Heart right ventricle (tissue), 16 donors: ENCODE measurements around the gene HMGN5. TPM values are rescaled to one million over a fixed set of nuclear protein-coding genes. Genes with fewer than 3 reads are reported as not detected.

ENCODE experiments used
- ATAC-seq, 8 donors: fragments of 200-7000 bp; cut with Tn5 transposase; one replicate each; pipeline ENCODE4 v1.9.1; 2020; ENCODE audit warnings: mild to moderate bottlenecking in 8 of 8, moderate library complexity in 8 of 8, moderate number of reproducible peaks in 1 of 8
- DNase-seq, 2 donors: peaks; one replicate each; pipeline ENCODE4 v3.0.0-alpha.2; 2020
- H3K27ac ChIP-seq, 10 donors: fragments of 200-600 bp; sonication (generic) in 2 of 10; one replicate each; pipeline versions ENCODE4 v1.5.0 to v1.8.0; 2020 to 2022; ENCODE audit warnings: mild to moderate bottlenecking in 3 of 10
- H3K27me3 ChIP-seq, 7 donors: fragments of 200-600 bp; one replicate each; pipeline ENCODE4 v1.8.0; 2021 to 2022; ENCODE audit warnings: mild to moderate bottlenecking in 2 of 7
- H3K36me3 ChIP-seq, 9 donors: fragments of 200-600 bp; sonication (generic) in 1 of 9; one replicate each; pipeline versions ENCODE4 v1.5.0 to v1.8.0; 2020 to 2022; ENCODE audit warnings: mild to moderate bottlenecking in 2 of 9
- H3K4me1 ChIP-seq, 9 donors: fragments of 200-600 bp; sonication (generic) in 1 of 9; one replicate each; pipeline versions ENCODE4 v1.5.0 to v1.8.0; 2020 to 2022; ENCODE audit warnings: mild to moderate bottlenecking in 4 of 9
- H3K4me3 ChIP-seq, 10 donors: fragments of 200-600 bp; sonication (generic) in 2 of 10; one replicate each; pipeline versions ENCODE4 v1.5.0 to v1.8.0; 2020 to 2022; ENCODE audit warnings: mild to moderate bottlenecking in 7 of 10, moderate library complexity in 2 of 10
- H3K9me3 ChIP-seq, 11 donors: fragments of 200-600 bp in 10 of 11; sonication (generic) in 2 of 11; one replicate each; pipeline versions ENCODE4 v1.5.0 to v1.8.0; 2013 to 2022; ENCODE audit warnings: mild to moderate bottlenecking in 2 of 11, control low read depth in 1 of 11, moderate library complexity in 1 of 11
- WGBS, 2 donors: extraction: QIAGEN DNeasy Blood & Tissue Kit; methylation state at CpG; one replicate each; pipeline ENCODE4 v1.1.7; 2013; ENCODE audit warnings: inconsistent platforms in 1 of 2; 5-methylcytosine and 5-hydroxymethylcytosine counted together
- intact Hi-C, 10 donors: fragments of 100-400 bp; cut with DNase I; formaldehyde crosslinking; loops; one replicate each; pipeline versions ENCODE4 v1.11.1 to v1.14.2; 2022
- polyA plus RNA-seq, 2 donors: library from polyadenylated mRNA; stranded (reverse); fragments of 200-250 nt; gene quantifications; one replicate each; pipeline ENCODE4 v1.2.3, GENCODE V29; 2013
- total RNA-seq, 10 donors: library from RNA; stranded (reverse); fragmentation: NEBNext Ultra II Directional in 3 of 10; extraction: Animal tissue kit (Norgen Biotek cat#: 25700) in 3 of 10; gene quantifications; one replicate each; pipeline versions ENCODE4 v1.2.1 to v1.2.4, GENCODE V29; 2021 to 2023
- TF ChIP-seq, protein P1 (sequence below), 9 donors: fragments of 200-600 bp; sonication (generic) in 2 of 9; IDR thresholded peaks; one replicate each; pipeline versions ENCODE4 v1.5.0 to v1.8.0; 2021 to 2022; ENCODE audit warnings: antibody characterized with exemption in 9 of 9, mild to moderate bottlenecking in 5 of 9, moderate library complexity in 1 of 9
- donor health status: Arrhythmogenic right ventricular cardiomyopathy.
- donor health status: ischemic (EF 13 %, LVEDD 7.1; RV severe dilation, severe dysfunction).
- donor health status: healthy with polysubstance abuse.
- donor health status: DM: no; HTN: yes; CAD: no.
- donor health status: DM: no; HTN: no; CAD: no.
- donor health status: ischemic (EF 25% LVEDD 6.9; RV normal size, moderate dysfunction).
- donor health status: ischemic (EF 25% LVEDD 5.7; RV mildly dilated, moderate dysfunction).
- donor health status: healthy.
- donor health status: DM: yes; HTN: yes; CAD: no.
- donor health status: Ischemic cardiomyopathy.
- donor health status: ischemic (EF 35%, LVEDD 5.7; RV mildly dilated, moderate dysfunction).
- donor health status: nonischemic (EF 11% LVEDD 7.7; RV severe dilation, severe dysfunction).
- donor health status: DM: yes; HTN: yes; CAD: no.
- donor health status: PGD.
- donor health status: ischemic (EF 29% LVEDD 5.4; RV normal size, mild dysfunction).
- donor health status: nonischemic (EF 23%, LVEDD 6.1; RV moderate dilation, normal function).

The HMGN5 gene
- total and polyA plus RNA-seq, 12 donors, result 0.51 to 9.9 (median 1.9) TPM

DNA sequence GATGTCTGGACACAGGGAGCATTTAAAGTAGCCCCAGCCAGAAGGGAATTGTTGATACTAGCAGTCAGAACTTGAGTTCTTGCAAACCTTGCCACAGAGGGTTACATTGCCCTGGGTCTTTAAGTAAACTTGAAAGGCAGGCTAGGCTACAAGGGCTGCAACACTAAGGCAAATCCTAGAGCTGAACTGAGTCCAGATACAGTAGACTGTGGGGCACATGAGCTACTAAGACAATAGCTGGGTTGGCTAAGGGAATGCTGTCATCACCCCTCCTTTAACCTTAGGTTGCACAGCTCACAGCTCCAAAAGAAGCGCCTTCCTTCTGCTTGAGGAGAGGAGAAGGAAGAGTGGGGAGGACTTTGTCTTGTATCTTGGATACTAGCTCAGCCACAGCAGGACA is 35.8 kb upstream of the HMGN5 start:
- WGBS, 2 donors, result 100% methylated on average over 1 of the region's 1 CpG
- ATAC-seq, result no peak
- Histone ChIP-seq H3K27ac (no peak overlapping the region), H3K27me3 (no peaks in the 10 kb centered on the region), H3K4me3 (no peak overlapping the region), H3K9me3 (peaks cover 0 to 12% (median 0%) of the 10 kb centered on the region in 11 donors), H3K36me3 (peaks cover 0 to 25% (median 0%) of the 10 kb centered on the region in 9 donors), H3K4me1 (no peaks in the 10 kb centered on the region)
- intact Hi-C loops, result no loop called here
- DNase-seq, result no peak
- TF ChIP-seq, protein P1, sequence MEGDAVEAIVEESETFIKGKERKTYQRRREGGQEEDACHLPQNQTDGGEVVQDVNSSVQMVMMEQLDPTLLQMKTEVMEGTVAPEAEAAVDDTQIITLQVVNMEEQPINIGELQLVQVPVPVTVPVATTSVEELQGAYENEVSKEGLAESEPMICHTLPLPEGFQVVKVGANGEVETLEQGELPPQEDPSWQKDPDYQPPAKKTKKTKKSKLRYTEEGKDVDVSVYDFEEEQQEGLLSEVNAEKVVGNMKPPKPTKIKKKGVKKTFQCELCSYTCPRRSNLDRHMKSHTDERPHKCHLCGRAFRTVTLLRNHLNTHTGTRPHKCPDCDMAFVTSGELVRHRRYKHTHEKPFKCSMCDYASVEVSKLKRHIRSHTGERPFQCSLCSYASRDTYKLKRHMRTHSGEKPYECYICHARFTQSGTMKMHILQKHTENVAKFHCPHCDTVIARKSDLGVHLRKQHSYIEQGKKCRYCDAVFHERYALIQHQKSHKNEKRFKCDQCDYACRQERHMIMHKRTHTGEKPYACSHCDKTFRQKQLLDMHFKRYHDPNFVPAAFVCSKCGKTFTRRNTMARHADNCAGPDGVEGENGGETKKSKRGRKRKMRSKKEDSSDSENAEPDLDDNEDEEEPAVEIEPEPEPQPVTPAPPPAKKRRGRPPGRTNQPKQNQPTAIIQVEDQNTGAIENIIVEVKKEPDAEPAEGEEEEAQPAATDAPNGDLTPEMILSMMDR (IDR thresholded peaks at IDR 0.05), result no peak

GRCh38 chrX:81232218-81232617 is 30.5 kb upstream of the HMGN5 start:
- ATAC-seq (no peak), DNase-seq (no peak)
- Histone ChIP-seq H3K4me3 (no peak overlapping the region), H3K4me1 (no peaks in the 10 kb centered on the region), H3K27me3 (no peaks in the 10 kb centered on the region), H3K36me3 (peaks cover 0 to 5% (median 0%) of the 10 kb centered on the region in 9 donors), H3K27ac (no peak overlapping the region), H3K9me3 (no peaks in the 10 kb centered on the region)
- 96 to 100% methylated on average over 1 of the region's 1 CpG for WGBS, 2 donors
- TF ChIP-seq, protein P1 (IDR thresholded peaks at IDR 0.05), result no peak
- intact Hi-C loops, result no loop called here

- TF ChIP-seq, protein P1 (IDR thresholded peaks at IDR 0.05), result no peak
Measured at GRCh38 chrX:81231476-81231875, 29.8 kb upstream of the HMGN5 start.

DNA sequence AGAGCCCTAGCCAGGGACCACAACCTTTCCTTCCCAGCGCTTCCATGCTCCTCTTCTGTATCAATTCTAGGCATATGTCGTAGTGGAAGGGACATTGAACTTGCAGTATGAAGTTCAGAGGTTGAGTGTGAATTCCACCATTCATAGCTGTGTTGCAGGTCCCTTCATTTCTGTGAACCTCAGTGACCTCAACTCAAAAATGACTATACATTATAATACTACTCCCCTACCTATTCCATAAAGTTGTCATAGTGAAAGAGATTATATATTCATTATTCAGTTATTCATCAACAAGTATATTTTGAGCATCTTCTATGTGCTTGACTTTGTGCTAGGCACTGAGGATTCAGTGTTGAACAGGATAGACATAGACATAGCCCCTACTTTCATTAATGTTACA is 28.2 kb upstream of the HMGN5 start:
- no peaks in the 10 kb centered on the region for H3K9me3 ChIP-seq
- intact Hi-C loops, result no loop called here
- H3K4me1 ChIP-seq, result no peaks in the 10 kb centered on the region
- no peak overlapping the region for H3K4me3 ChIP-seq
- DNase-seq (no peak), ATAC-seq (no peak)
- H3K27ac ChIP-seq, result no peak overlapping the region
- 98 to 100% methylated on average over 2 of the region's 2 CpGs for WGBS, 2 donors
- H3K27me3 ChIP-seq, result no peaks in the 10 kb centered on the region
- H3K36me3 ChIP-seq, result no peaks in the 10 kb centered on the region
- TF ChIP-seq, protein P1 (IDR thresholded peaks at IDR 0.05), result no peak

More at GRCh38 chrX:81231476-81231875, 29.8 kb upstream of the HMGN5 start:
- Histone ChIP-seq H3K36me3 (no peaks in the 10 kb centered on the region), H3K27me3 (no peaks in the 10 kb centered on the region), H3K9me3 (no peaks in the 10 kb centered on the region), H3K4me1 (no peaks in the 10 kb centered on the region), H3K27ac (no peak overlapping the region), H3K4me3 (no peak overlapping the region)
- no peak for DNase-seq
- intact Hi-C loops, result no loop called here
- 66 to 85% methylated on average over 1 of the region's 1 CpG for WGBS, 2 donors
- ATAC-seq, result no peak
